ENCODE results near the gene LHFPL3. TPM values are rescaled to one million over a fixed set of nuclear protein-coding genes. Genes with fewer than 3 reads are reported as not detected.
A peak's percentile ranks its signal among the peaks of the same experiment; 100 is the strongest.

Gene LHFPL3
- total and polyA plus RNA-seq, 9 of the 15 experiments (the other 6 are each of a cell fraction or from before 2014, with no cell fraction given), result 0.21 to 0.52 TPM; not detected in 7

GRCh38 chr7:104563350-104563901, 235.0 kb downstream of the LHFPL3 start (continued):
- TF ChIP-seq MGA (IDR thresholded peaks at IDR 0.05), result 0 out of 2 replicates have a peak, but pooled peaks have one; percentile 32

Data from K562 (cell line).